ENCODE measurements around the gene CD151. TPM values are rescaled to one million over a fixed set of nuclear protein-coding genes. Genes with fewer than 3 reads are reported as not detected.

CD151 gene
- total RNA-seq, 1 experiment from 2014 or later = 296 TPM

DNA sequence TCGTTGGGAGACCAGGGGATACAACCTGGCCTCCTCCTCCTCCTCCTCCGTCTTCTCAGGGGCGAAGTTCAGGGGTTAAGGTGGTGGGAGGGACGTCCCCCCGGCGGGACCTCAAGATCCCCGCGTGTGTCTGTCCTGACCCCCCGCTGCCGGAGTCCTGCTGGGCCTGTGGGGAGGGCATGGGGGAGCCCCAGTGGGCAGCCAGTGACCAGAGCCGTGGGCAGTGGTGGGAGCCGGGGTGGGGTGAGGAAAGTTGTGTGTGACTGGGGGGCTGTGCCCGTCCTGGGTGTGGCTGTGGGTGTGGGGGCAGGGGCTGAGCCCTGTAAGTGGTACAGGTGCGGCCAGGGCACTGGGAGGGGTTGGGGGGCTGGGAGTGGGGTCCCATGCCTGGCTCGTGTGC lies 20.0 kb downstream of the CD151 start (continued):
- TF ChIP-seq, protein P1, sequence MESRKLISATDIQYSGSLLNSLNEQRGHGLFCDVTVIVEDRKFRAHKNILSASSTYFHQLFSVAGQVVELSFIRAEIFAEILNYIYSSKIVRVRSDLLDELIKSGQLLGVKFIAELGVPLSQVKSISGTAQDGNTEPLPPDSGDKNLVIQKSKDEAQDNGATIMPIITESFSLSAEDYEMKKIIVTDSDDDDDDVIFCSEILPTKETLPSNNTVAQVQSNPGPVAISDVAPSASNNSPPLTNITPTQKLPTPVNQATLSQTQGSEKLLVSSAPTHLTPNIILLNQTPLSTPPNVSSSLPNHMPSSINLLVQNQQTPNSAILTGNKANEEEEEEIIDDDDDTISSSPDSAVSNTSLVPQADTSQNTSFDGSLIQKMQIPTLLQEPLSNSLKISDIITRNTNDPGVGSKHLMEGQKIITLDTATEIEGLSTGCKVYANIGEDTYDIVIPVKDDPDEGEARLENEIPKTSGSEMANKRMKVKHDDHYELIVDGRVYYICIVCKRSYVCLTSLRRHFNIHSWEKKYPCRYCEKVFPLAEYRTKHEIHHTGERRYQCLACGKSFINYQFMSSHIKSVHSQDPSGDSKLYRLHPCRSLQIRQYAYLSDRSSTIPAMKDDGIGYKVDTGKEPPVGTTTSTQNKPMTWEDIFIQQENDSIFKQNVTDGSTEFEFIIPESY (IDR thresholded peaks at IDR 0.05; ENCODE audit: extremely low read depth, insufficient replicate concordance, low read length) = no peak
- TF ChIP-seq MAX (IDR thresholded peaks at IDR 0.05) = no peak

- Histone ChIP-seq H3K9me2 (ENCODE audit: insufficient read depth) (no peaks in the 10 kb centered on the region), H3K4me2 (ENCODE audit: low read length) (no peak overlapping the region), H3K9ac (ENCODE audit: low read length) (no peak overlapping the region), H3K27me3 (ENCODE audit: insufficient read depth, low read length) (no peaks in the 10 kb centered on the region), H2AFZ (ENCODE audit: low read depth, low read length, poor library complexity, severe bottlenecking) (no peak overlapping the region), H4K20me1 (ENCODE audit: insufficient read depth) (no peaks in the 10 kb centered on the region), H3K79me2 (ENCODE audit: insufficient read depth, low read length) (no peaks in the 10 kb centered on the region), H3K27ac (ENCODE audit: low read depth, low read length) (no peak overlapping the region), H3K9me3 (ENCODE audit: control insufficient read depth in 1 of 2, insufficient read depth in 1 of 2, low read depth in 1 of 2, low read length in 2 of 2) (no peaks in the 10 kb centered on the region), H3K4me1 (ENCODE audit: control insufficient read depth in 1 of 2, insufficient read depth in 2 of 2, low read length in 2 of 2) (peaks cover 0 to 6% of the 10 kb centered on the region in 2 experiments; a peak in 1 of 4 replicates), H3K36me3 (ENCODE audit: control insufficient read depth in 1 of 2, insufficient read depth in 2 of 2, low read length in 2 of 2) (no peaks in the 10 kb centered on the region; a peak in 1 of 4 replicates), H3K4me3 (replicated peaks in 1 of 2; ENCODE audit: low read depth in 1 of 2, low read length in 2 of 2) (no peak overlapping the region)
- TF ChIP-seq ELF1 (IDR thresholded peaks at IDR 0.05; ENCODE audit: borderline replicate concordance, low read depth) = no peak
- ChIA-PET CTCF (no interaction called here), POLR2A (interaction anchor here (0.8 kb wide), 1 partner anchor 8 kb away, joined by 4 read pairs; no protein-coding TSS in a partner anchor), RAD21 (ENCODE audit: low non-redundant PET in 1 of 2, low total read pairs in 2 of 2, uncharacterized antibody in 2 of 2, unreplicated experiment in 2 of 2) (no interaction called here)
- no TSS peak for BruUV-seq (replicated peaks)
- DNase-seq (ENCODE audit: low read depth, low spot score) = no peak
- intact Hi-C loops (cut with micrococcal nuclease) = no loop called here
- ATAC-seq = no peak
Observed at GRCh38 chr11:853682-854448, 21.1 kb downstream of the CD151 start.
